H9 (cell line): ENCODE results near the gene ABHD3. TPM values are rescaled to one million over a fixed set of nuclear protein-coding genes. Genes with fewer than 3 reads are reported as not detected.

Source experiments
- DNase-seq: peaks from one replicate; pipeline ENCODE4 v3.0.0-alpha.2; 2017
- H2AFZ ChIP-seq: one replicate; pipeline ENCODE4 v1.6.1; 2013; ENCODE audit warnings: mild to moderate bottlenecking, low read length, control low read depth, moderate library complexity
- H2AK5ac ChIP-seq: 2 replicates; pipeline ENCODE4 v1.6.1; 2013; ENCODE audit warnings: low read length, control low read depth, mixed read lengths; ENCODE audit not compliant: insufficient read length
- H2BK120ac ChIP-seq: one replicate; pipeline ENCODE4 v1.6.1; 2013; ENCODE audit warnings: low read depth, mild to moderate bottlenecking, low read length, control low read depth, inconsistent platforms; ENCODE audit not compliant: poor library complexity, severe bottlenecking
- H2BK12ac ChIP-seq: 2 replicates; pipeline ENCODE4 v1.6.1; 2013; ENCODE audit warnings: low read length, control low read depth, mixed read lengths, low read depth; ENCODE audit not compliant: insufficient read length
- H2BK15ac ChIP-seq: 2 replicates; pipeline ENCODE4 v1.6.1; 2013; ENCODE audit warnings: low read depth, low read length, control low read depth
- H2BK20ac ChIP-seq: one replicate; pipeline ENCODE4 v1.6.1; 2013; ENCODE audit warnings: low read depth, mild to moderate bottlenecking, low read length, control low read depth, inconsistent platforms; ENCODE audit not compliant: poor library complexity, severe bottlenecking
- H2BK5ac ChIP-seq: 2 replicates; pipeline ENCODE4 v1.6.1; 2013; ENCODE audit warnings: low read length, control low read depth, mixed read lengths; ENCODE audit not compliant: insufficient read length
- H3K14ac ChIP-seq: 2 replicates; pipeline ENCODE4 v1.6.1; 2013; ENCODE audit warnings: low read length, control low read depth; ENCODE audit not compliant: insufficient read depth
- H3K18ac ChIP-seq: 2 replicates; pipeline ENCODE4 v1.6.1; 2013; ENCODE audit warnings: low read depth, mild to moderate bottlenecking, mixed read lengths, low read length, control low read depth; ENCODE audit not compliant: insufficient read length
- H3K23ac ChIP-seq: 2 replicates; pipeline ENCODE4 v1.6.1; 2013; ENCODE audit warnings: low read length, control low read depth, mixed read lengths, low read depth; ENCODE audit not compliant: insufficient read length
- H3K23me2 ChIP-seq: 2 replicates; pipeline ENCODE4 v1.6.1; 2013; ENCODE audit warnings: low read depth, mild to moderate bottlenecking, mixed read lengths, low read length, control low read depth; ENCODE audit not compliant: insufficient read length, poor library complexity, severe bottlenecking
- H3K27ac ChIP-seq: 2 replicates; pipeline ENCODE4 v1.5.1; 2013; ENCODE audit warnings: low read length, control low read depth, mixed read lengths, low read depth; ENCODE audit not compliant: insufficient read length
- H3K27me3 ChIP-seq: 2 replicates; pipeline ENCODE4 v1.6.1; 2013; ENCODE audit warnings: low read length, control low read depth, inconsistent platforms; ENCODE audit not compliant: insufficient read depth
- H3K4ac ChIP-seq: 2 replicates; pipeline ENCODE4 v1.6.1; 2013; ENCODE audit warnings: low read depth, mild to moderate bottlenecking, control low read depth, inconsistent platforms, low read length, moderate library complexity
- H3K4me1 ChIP-seq: 2 replicates; pipeline ENCODE4 v1.6.1; 2013; ENCODE audit warnings: low read length, control low read depth, inconsistent platforms; ENCODE audit not compliant: insufficient read depth
- H3K4me2 ChIP-seq: 2 replicates; pipeline ENCODE4 v1.6.1; 2013; ENCODE audit warnings: low read length, control low read depth, mixed read lengths; ENCODE audit not compliant: insufficient read length, insufficient read depth
- H3K56ac ChIP-seq: 2 replicates; pipeline ENCODE4 v1.6.1; 2013; ENCODE audit warnings: low read depth, mild to moderate bottlenecking, mixed read lengths, low read length, control low read depth; ENCODE audit not compliant: insufficient read length
- H3K79me1 ChIP-seq: 2 replicates; pipeline ENCODE4 v1.6.1; 2013; ENCODE audit warnings: low read depth, mild to moderate bottlenecking, moderate library complexity, low read length, control low read depth, inconsistent platforms; ENCODE audit not compliant: insufficient read depth, poor library complexity, severe bottlenecking
- H3K79me2 ChIP-seq: 2 replicates; pipeline ENCODE4 v1.6.1; 2013; ENCODE audit warnings: low read length, control low read depth, inconsistent platforms; ENCODE audit not compliant: insufficient read depth
- H3K9ac ChIP-seq: 2 replicates; pipeline ENCODE4 v1.6.1; 2013; ENCODE audit warnings: low read length, control low read depth, mixed read lengths; ENCODE audit not compliant: insufficient read length; ENCODE audit errors: extremely low read depth
- H3K9me3 ChIP-seq: one replicate; pipeline ENCODE4 v1.6.1; 2013; ENCODE audit warnings: low read depth, low read length, inconsistent platforms; ENCODE audit not compliant: control insufficient read depth
- H3T11ph ChIP-seq: one replicate; pipeline ENCODE4 v1.6.1; 2013; ENCODE audit warnings: mild to moderate bottlenecking, low read length, control low read depth, inconsistent platforms
- H4K20me1 ChIP-seq: one replicate; pipeline ENCODE4 v1.6.1; 2013; ENCODE audit not compliant: control insufficient read depth, insufficient read length, insufficient read depth
- H4K5ac ChIP-seq: 2 replicates; pipeline ENCODE4 v1.6.1; 2013; ENCODE audit warnings: low read depth, mild to moderate bottlenecking, mixed read lengths, low read length, control low read depth; ENCODE audit not compliant: insufficient read length
- H4K8ac ChIP-seq: replicated peaks from 2 replicates; pipeline ENCODE4 v1.6.1; 2013; ENCODE audit warnings: low read length, control low read depth, mixed read lengths, low read depth; ENCODE audit not compliant: insufficient read length
- H4K91ac ChIP-seq: 2 replicates; pipeline ENCODE4 v1.6.1; 2013; ENCODE audit warnings: low read depth, mild to moderate bottlenecking, moderate library complexity, mixed read lengths, low read length, control low read depth; ENCODE audit not compliant: insufficient read length
- H3K27ac Mint-ChIP-seq, 3 experiments: 2 replicates in 2 of 3; 3 replicates in 1 of 3; pipeline ENCODE4 v1.8.0; 2020 to 2021; ENCODE audit warnings: mixed read lengths in 3 of 3, mild to moderate bottlenecking in 1 of 3, moderate library complexity in 1 of 3
- H3K27me3 Mint-ChIP-seq: 2 replicates; pipeline ENCODE4 v1.8.0; 2021; ENCODE audit warnings: low read depth, mild to moderate bottlenecking, moderate library complexity, mixed read lengths
- H3K36me3 Mint-ChIP-seq, 3 experiments: 2 replicates in 2 of 3; 3 replicates in 1 of 3; pipeline ENCODE4 v1.8.0; 2020 to 2021; ENCODE audit warnings: low read depth in 3 of 3, mixed read lengths in 3 of 3; ENCODE audit not compliant: insufficient read depth in 1 of 3
- H3K4me1 Mint-ChIP-seq, 2 experiments: 2 replicates each; pipeline ENCODE4 v1.8.0; 2020; ENCODE audit warnings: mixed read lengths in 2 of 2
- H3K4me3 Mint-ChIP-seq, 2 experiments: 2 replicates in 1 of 2; 3 replicates in 1 of 2; pipeline ENCODE4 v1.8.0; 2020 to 2021; ENCODE audit warnings: mild to moderate bottlenecking in 2 of 2, mixed read lengths in 2 of 2, moderate library complexity in 1 of 2
- H3K9me3 Mint-ChIP-seq, 2 experiments: 2 replicates in 1 of 2; 3 replicates in 1 of 2; pipeline ENCODE4 v1.8.0; 2020; ENCODE audit warnings: mild to moderate bottlenecking in 2 of 2, mixed read lengths in 2 of 2, moderate library complexity in 1 of 2
- total RNA-seq: library from RNA; stranded (reverse); gene quantifications from 2 replicates; pipeline ENCODE4 v1.2.1, GENCODE V29; 2021
- TF ChIP-seq, protein P1 (sequence below): fragments of 200-600 bp; sonication (generic); conservative IDR thresholded peaks from 3 replicates; pipeline ENCODE4 v1.8.0; 2021; ENCODE audit warnings: antibody characterized with exemption, mild to moderate bottlenecking

The ABHD3 gene
- total RNA-seq, 1 experiment from 2014 or later, result 12.0 TPM

DNA sequence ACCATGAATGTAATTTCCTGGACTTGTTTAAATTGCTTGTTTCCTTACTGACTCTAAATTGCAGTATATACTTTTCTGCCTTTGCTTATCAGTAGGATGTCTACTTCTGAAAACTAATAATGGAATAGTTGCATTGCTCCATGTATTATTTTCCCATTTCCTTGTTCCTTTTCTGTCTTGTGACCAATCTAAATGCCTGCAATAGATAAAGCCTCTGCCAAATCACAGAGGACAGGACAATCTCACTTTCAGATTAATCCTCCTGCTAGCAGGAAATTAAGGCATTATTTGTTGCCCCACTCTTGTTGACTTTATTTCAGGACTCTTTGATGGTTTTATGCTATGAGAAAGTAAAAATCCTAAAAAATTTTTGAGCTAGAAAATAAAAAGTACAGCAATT lies 99.4 kb downstream of the ABHD3 start:
- Histone ChIP-seq H4K8ac (no peak overlapping the region), H3K18ac (no peak overlapping the region), H3K4ac (no peak overlapping the region), H3K27me3 (no peaks in the 10 kb centered on the region), H4K5ac (no peak overlapping the region), H2AK5ac (no peak overlapping the region), H3K56ac (no peak overlapping the region), H2BK5ac (no peak overlapping the region), H3K4me2 (no peak overlapping the region), H3K14ac (no peak overlapping the region), H2BK120ac (no peak overlapping the region), H3K23me2 (no peaks in the 10 kb centered on the region), H4K91ac (no peak overlapping the region), H2BK20ac (no peak overlapping the region), H2AFZ (no peak overlapping the region), H3K27ac (no peak overlapping the region), H3K23ac (no peak overlapping the region), H3K9ac (no peak overlapping the region), H4K20me1 (peaks cover 3% of the 10 kb centered on the region), H2BK15ac (no peak overlapping the region), H3K79me2 (no peaks in the 10 kb centered on the region), H3K9me3 (no peaks in the 10 kb centered on the region), H3K4me1 (no peaks in the 10 kb centered on the region), H3T11ph (no peak overlapping the region), H3K79me1 (no peaks in the 10 kb centered on the region), H2BK12ac (no peak overlapping the region)
- TF ChIP-seq, protein P1, sequence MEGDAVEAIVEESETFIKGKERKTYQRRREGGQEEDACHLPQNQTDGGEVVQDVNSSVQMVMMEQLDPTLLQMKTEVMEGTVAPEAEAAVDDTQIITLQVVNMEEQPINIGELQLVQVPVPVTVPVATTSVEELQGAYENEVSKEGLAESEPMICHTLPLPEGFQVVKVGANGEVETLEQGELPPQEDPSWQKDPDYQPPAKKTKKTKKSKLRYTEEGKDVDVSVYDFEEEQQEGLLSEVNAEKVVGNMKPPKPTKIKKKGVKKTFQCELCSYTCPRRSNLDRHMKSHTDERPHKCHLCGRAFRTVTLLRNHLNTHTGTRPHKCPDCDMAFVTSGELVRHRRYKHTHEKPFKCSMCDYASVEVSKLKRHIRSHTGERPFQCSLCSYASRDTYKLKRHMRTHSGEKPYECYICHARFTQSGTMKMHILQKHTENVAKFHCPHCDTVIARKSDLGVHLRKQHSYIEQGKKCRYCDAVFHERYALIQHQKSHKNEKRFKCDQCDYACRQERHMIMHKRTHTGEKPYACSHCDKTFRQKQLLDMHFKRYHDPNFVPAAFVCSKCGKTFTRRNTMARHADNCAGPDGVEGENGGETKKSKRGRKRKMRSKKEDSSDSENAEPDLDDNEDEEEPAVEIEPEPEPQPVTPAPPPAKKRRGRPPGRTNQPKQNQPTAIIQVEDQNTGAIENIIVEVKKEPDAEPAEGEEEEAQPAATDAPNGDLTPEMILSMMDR, result no peak
- 0 out of 4 replicates have a peak, but pooled peaks cover 0 to 6% of the 10 kb centered on the region in 2 experiments for H3K4me1 Mint-ChIP-seq
- H3K36me3 Mint-ChIP-seq, result no peaks in the 10 kb centered on the region
- no peak overlapping the region for H3K4me3 Mint-ChIP-seq
- no peaks in the 10 kb centered on the region; the same call in 1 of the 2 replicates for H3K27me3 Mint-ChIP-seq
- no peak overlapping the region for H3K27ac Mint-ChIP-seq
- DNase-seq, result no peak
- peaks cover 0 to 2% of the 10 kb centered on the region in 2 experiments; a peak in 1 of 5 replicates for H3K9me3 Mint-ChIP-seq
